HEK293 (cell line): ENCODE measurements around the gene SUGP1.

Source experiments
- CTCF ChIA-PET: fragments of 350-600 bp; formaldehyde crosslinking; extraction: SDS; loops from one replicate; lab custom pipeline; 2021; ENCODE audit warnings: antibody characterized with exemption; lab: Yijun Ruan, JAX
- POLR2A ChIA-PET: fragments of 300-600 bp; formaldehyde crosslinking; extraction: SDS; loops from one replicate; lab custom pipeline; 2020; ENCODE audit warnings: antibody characterized with exemption, inconsistent platforms; lab: Yijun Ruan, JAX
- H3K27ac ChIP-seq: fragments of 200-500 bp; sonication (Bioruptor generic); 2 replicates; pipeline ENCODE4 v1.5.1; 2014; ENCODE audit warnings: low read depth, low read length, control low read depth, inconsistent platforms; ENCODE audit errors: extremely low read depth
- H3K36me3 ChIP-seq, 2 experiments: fragments of 200-500 bp in 1 of 2; sonication (Bioruptor generic) in 1 of 2; 1 replicate in 1 of 2; 2 replicates in 1 of 2; pipeline ENCODE4 v1.5.1; 2014 to 2017; ENCODE audit warnings: inconsistent platforms in 2 of 2, low read length in 2 of 2; ENCODE audit not compliant: control insufficient read depth in 2 of 2, insufficient read depth in 1 of 2
- H3K4me1 ChIP-seq: fragments of 200-500 bp; sonication (Bioruptor generic); 2 replicates; pipeline ENCODE4 v1.5.1; 2014; ENCODE audit warnings: mild to moderate bottlenecking, low read length, inconsistent platforms; ENCODE audit not compliant: control insufficient read depth, insufficient read depth
- H3K4me3 ChIP-seq: 2 replicates; pipeline ENCODE4 v1.5.1; 2011; ENCODE audit warnings: low read depth, mild to moderate bottlenecking, control low read depth, low read length, moderate library complexity
- H3K9me3 ChIP-seq: fragments of 200-500 bp; sonication (Bioruptor generic); 2 replicates; pipeline ENCODE4 v1.5.1; 2014; ENCODE audit warnings: low read depth, low read length, inconsistent platforms; ENCODE audit not compliant: control insufficient read depth, insufficient read depth
- EGR2 ChIP-seq: fragments of 450-650 bp; formaldehyde crosslinking; IDR thresholded peaks from 2 replicates; pipeline ENCODE4 v1.5.1; 2016; ENCODE audit warnings: low read depth, missing biosample characterization, missing genetic modification characterization
- KLF10 ChIP-seq: fragments of 450-650 bp; IDR thresholded peaks from 2 replicates; pipeline ENCODE4 v1.5.1; 2018; ENCODE audit warnings: missing biosample characterization, mild to moderate bottlenecking, missing genetic modification characterization
- PRDM1 ChIP-seq: fragments of 450-650 bp; formaldehyde crosslinking; IDR thresholded peaks from 2 replicates; pipeline ENCODE4; 2016; ENCODE audit warnings: missing biosample characterization, missing genetic modification characterization
- PRDM2 ChIP-seq: fragments of 450-650 bp; formaldehyde crosslinking; IDR thresholded peaks from 2 replicates; pipeline ENCODE4 v1.5.1; 2016; ENCODE audit warnings: missing biosample characterization, missing genetic modification characterization, borderline replicate concordance
- SP3 ChIP-seq: fragments of 450-650 bp; formaldehyde crosslinking; IDR thresholded peaks from 2 replicates; pipeline ENCODE4 v1.5.1; 2016; ENCODE audit warnings: missing biosample characterization, missing genetic modification characterization
- WT1 ChIP-seq: fragments of 450-650 bp; formaldehyde crosslinking; IDR thresholded peaks from 2 replicates; pipeline ENCODE4 v1.5.1; 2016; ENCODE audit warnings: missing biosample characterization, missing genetic modification characterization
- ZFHX2 ChIP-seq: fragments of 450-650 bp; formaldehyde crosslinking; conservative IDR thresholded peaks from 2 replicates; pipeline ENCODE4 v1.5.1; 2016; ENCODE audit warnings: missing biosample characterization, missing genetic modification characterization
- ZFP69B ChIP-seq: fragments of 450-650 bp; formaldehyde crosslinking; IDR thresholded peaks from 2 replicates; pipeline ENCODE4 v1.5.1; 2016; ENCODE audit warnings: missing biosample characterization, missing genetic modification characterization
- ZNF169 ChIP-seq: fragments of 450-650 bp; formaldehyde crosslinking; IDR thresholded peaks from 2 replicates; pipeline ENCODE4 v1.5.1; 2016; ENCODE audit warnings: missing biosample characterization, missing genetic modification characterization
- ZNF211 ChIP-seq: fragments of 450-650 bp; formaldehyde crosslinking; IDR thresholded peaks from 2 replicates; pipeline ENCODE4 v1.5.1; 2016; ENCODE audit warnings: low read depth, missing biosample characterization, missing genetic modification characterization
- ZNF366 ChIP-seq: fragments of 450-650 bp; formaldehyde crosslinking; conservative IDR thresholded peaks from 2 replicates; pipeline ENCODE4 v1.5.1; 2016; ENCODE audit warnings: missing biosample characterization, missing genetic modification characterization
- ZNF513 ChIP-seq: fragments of 450-650 bp; IDR thresholded peaks from 2 replicates; pipeline ENCODE4 v1.5.1; 2018; ENCODE audit warnings: missing biosample characterization, missing genetic modification characterization
- ZNF521 ChIP-seq: fragments of 450-650 bp; formaldehyde crosslinking; IDR thresholded peaks from 2 replicates; pipeline ENCODE4 v1.5.1; 2017; ENCODE audit warnings: missing biosample characterization, mild to moderate bottlenecking, missing genetic modification characterization
- ZNF585B ChIP-seq: fragments of 450-650 bp; formaldehyde crosslinking; IDR thresholded peaks from 2 replicates; pipeline ENCODE4 v1.5.1; 2016; ENCODE audit warnings: missing biosample characterization, missing genetic modification characterization
- ZNF658 ChIP-seq: fragments of 450-650 bp; formaldehyde crosslinking; IDR thresholded peaks from 2 replicates; pipeline ENCODE4; 2016; ENCODE audit warnings: missing biosample characterization, missing genetic modification characterization
- ZNF776 ChIP-seq: fragments of 450-650 bp; formaldehyde crosslinking; IDR thresholded peaks from 2 replicates; pipeline ENCODE4 v1.5.0; 2017; ENCODE audit warnings: missing biosample characterization, missing genetic modification characterization, borderline replicate concordance
- ZNF791 ChIP-seq: fragments of 450-650 bp; formaldehyde crosslinking; IDR thresholded peaks from 2 replicates; pipeline ENCODE4 v1.5.1; 2016; ENCODE audit warnings: missing biosample characterization, missing genetic modification characterization
- ZNF792 ChIP-seq: fragments of 450-650 bp; formaldehyde crosslinking; IDR thresholded peaks from 2 replicates; pipeline ENCODE4 v1.5.1; 2016; ENCODE audit warnings: missing biosample characterization, missing genetic modification characterization
- ZSCAN23 ChIP-seq: fragments of 450-650 bp; formaldehyde crosslinking; IDR thresholded peaks from 2 replicates; pipeline ENCODE4 v1.5.1; 2016; ENCODE audit warnings: missing biosample characterization, missing genetic modification characterization

SUGP1 gene

DNA sequence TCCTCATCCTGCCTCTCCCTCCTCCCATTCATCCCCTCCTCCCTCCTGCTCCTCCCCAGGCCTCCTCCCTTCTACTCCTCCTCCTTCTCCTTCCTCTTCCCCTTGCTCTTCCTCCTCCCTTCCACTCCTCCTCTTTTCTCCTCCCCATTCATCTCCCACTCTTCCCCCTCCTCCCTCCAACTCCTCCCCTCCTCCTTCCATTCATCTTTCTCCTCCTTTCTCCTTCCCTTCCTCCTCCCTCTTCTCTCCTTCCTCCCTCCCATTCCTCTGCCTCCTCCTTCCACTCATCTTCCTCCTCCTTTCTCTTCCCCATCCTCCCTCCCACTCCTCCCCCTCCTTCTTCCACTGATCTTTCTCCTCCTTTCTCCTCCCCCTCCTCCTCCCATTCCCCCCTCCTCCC is 80.6 kb downstream of the SUGP1 start:
- CTCF ChIA-PET = no interaction called here
- H3K4me1 ChIP-seq = no peaks in the 10 kb centered on the region
- TF ChIP-seq SP3 (tag by site-specific recombination) = peak; percentile 44; the same call in 1 of the 2 replicates
- TF ChIP-seq ZNF658 (tag by site-specific recombination) = 0 out of 2 replicates have a peak, but pooled peaks have one; percentile 46
- TF ChIP-seq PRDM1 = peak; percentile 36; the same call in 1 of the 2 replicates
- TF ChIP-seq WT1 (tag by site-specific recombination) = peak; percentile 48; the same call in 1 of the 2 replicates
- no peak for TF ChIP-seq ZNF169 (tag by site-specific recombination)
- TF ChIP-seq EGR2 (tag by site-specific recombination) = peak; percentile 80
- TF ChIP-seq ZNF776 (tag by site-specific recombination) = no peak
- TF ChIP-seq ZNF211 = no peak
- peak; percentile 59; the same call in 1 of the 2 replicates for TF ChIP-seq ZFHX2
- no peak for TF ChIP-seq ZNF521 (tag by site-specific recombination)
- peak; percentile 30; the same call in 1 of the 2 replicates for TF ChIP-seq ZNF513
- TF ChIP-seq PRDM2 (tag by site-specific recombination) = no peak
- no peak for TF ChIP-seq ZNF585B (tag by site-specific recombination)
- peak; percentile 81 for TF ChIP-seq ZNF366
- TF ChIP-seq ZFP69B = no peak
- TF ChIP-seq KLF10 (tag by site-specific recombination) = no peak
- TF ChIP-seq, all 188 proteins: peak for 8
- POLR2A ChIA-PET = no interaction called here
- Histone ChIP-seq H3K4me3 (no peak overlapping the region), H3K27ac (no peak overlapping the region), H3K9me3 (no peaks in the 10 kb centered on the region), H3K36me3 (no peaks in the 10 kb centered on the region)

DNA sequence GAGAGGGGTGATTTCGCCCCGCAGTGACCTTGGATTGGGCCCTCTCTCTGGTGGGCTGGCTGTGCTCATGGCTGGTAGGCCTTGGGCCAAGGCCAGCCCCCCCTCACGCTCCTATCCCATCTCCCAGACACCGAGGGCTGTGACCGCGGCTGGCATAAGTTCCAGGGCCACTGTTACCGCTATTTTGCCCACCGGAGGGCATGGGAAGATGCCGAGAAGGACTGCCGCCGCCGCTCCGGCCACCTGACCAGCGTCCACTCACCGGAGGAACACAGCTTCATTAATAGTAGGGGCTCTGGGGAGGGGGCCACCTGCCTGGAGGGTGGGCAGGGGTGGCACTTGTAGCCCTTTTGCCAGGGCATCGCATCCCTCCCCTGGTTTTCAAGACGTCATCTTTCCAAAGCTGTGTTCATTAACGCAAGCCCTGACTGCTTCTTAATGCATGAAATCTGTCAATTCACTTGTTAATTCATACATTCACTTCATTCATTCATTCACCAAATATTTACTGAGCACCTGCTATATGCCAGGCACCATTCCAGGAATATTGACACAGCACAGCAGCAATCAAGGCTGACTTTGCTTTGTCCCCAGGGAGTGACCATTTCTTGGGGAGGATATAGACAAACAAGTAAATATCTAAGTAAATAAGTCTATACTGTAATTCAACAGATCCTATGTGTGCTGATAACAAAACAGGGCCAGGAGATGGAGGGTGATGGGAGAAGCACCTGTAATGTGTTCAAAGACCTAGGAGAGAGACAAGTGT is 82.0 kb downstream of the SUGP1 start:
- ChIA-PET POLR2A (no interaction called here), CTCF (no interaction called here)
- H3K27ac ChIP-seq = no peak overlapping the region
- H3K4me3 ChIP-seq = no peak overlapping the region
- H3K36me3 ChIP-seq = no peaks in the 10 kb centered on the region
- TF ChIP-seq ZNF791 (tag by site-specific recombination) (no peak), ZNF792 (no peak), EGR2 (tag by site-specific recombination) (no peak), ZSCAN23 (no peak)
- H3K4me1 ChIP-seq = no peaks in the 10 kb centered on the region
- H3K9me3 ChIP-seq = no peaks in the 10 kb centered on the region
